ENCODE measurements around the gene CCR2.
A peak's percentile ranks its signal among the peaks of the same experiment; 100 is the strongest.

CCR2 gene

DNA sequence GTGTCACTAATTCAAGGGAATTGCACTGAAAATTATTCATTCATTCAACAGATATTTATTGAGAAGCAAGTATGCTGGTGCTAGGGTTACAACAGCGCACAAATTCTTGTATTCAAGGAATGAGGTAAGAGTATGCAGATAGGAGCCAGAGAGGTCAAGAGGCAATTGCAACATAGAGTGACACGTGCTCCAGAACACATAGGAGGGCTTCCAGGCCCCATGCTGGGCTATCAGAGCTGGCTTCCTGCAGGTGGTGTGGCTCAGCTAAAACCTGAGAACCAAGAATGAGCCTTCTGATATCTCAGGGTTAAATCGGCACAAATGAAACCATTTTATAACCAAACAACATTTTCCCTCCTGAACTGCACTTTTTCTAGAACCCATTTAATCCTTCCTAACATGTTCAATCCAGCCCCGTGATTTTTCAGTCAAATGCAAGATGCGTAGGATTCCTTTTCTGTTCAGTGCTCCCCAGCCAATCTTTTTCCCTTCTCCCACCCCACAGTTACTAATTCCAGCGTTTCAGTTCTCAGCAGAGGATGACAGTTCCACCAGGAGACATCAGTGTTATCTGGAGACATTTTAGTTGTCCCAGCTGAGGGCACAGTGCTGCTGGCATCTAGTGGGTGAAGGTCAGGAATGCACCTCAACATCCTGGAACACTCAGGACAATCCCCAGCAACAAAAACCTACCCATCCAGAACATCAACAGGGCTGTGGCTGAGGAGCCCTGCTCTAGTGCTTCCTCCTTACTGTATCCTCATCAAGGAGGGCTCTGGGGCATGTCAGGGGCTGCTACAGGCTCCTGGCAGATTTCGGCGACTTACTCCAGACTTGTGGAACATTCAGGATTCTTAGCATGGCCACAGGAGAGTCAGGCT lies 39.9 kb downstream of the CCR2 start:
- Histone ChIP-seq H3K27ac (no peak overlapping the region), H3K79me2 (ENCODE audit: insufficient read depth, low read depth) (no peaks in the 10 kb centered on the region), H2AFZ (ENCODE audit: low read depth) (peak overlapping the region; percentile 22; the same call in 1 of the 2 replicates), H3K36me3 (ENCODE audit: insufficient read depth) (no peaks in the 10 kb centered on the region), H3K4me1 (ENCODE audit: low read depth, poor library complexity, severe bottlenecking) (peaks cover 15% of the 10 kb centered on the region), H4K20me1 (ENCODE audit: insufficient read depth) (no peaks in the 10 kb centered on the region), H3K9ac (no peak overlapping the region), H3K27me3 (ENCODE audit: insufficient read depth, low read depth) (no peaks in the 10 kb centered on the region), H3K4me3 (IDR thresholded peaks at IDR 0.05; ENCODE audit: insufficient read depth, low read depth, low read length) (no peak overlapping the region), H3K4me2 (peak overlapping the region; percentile 29; the same call in 1 of the 2 replicates)
- TF ChIP-seq, protein P1, sequence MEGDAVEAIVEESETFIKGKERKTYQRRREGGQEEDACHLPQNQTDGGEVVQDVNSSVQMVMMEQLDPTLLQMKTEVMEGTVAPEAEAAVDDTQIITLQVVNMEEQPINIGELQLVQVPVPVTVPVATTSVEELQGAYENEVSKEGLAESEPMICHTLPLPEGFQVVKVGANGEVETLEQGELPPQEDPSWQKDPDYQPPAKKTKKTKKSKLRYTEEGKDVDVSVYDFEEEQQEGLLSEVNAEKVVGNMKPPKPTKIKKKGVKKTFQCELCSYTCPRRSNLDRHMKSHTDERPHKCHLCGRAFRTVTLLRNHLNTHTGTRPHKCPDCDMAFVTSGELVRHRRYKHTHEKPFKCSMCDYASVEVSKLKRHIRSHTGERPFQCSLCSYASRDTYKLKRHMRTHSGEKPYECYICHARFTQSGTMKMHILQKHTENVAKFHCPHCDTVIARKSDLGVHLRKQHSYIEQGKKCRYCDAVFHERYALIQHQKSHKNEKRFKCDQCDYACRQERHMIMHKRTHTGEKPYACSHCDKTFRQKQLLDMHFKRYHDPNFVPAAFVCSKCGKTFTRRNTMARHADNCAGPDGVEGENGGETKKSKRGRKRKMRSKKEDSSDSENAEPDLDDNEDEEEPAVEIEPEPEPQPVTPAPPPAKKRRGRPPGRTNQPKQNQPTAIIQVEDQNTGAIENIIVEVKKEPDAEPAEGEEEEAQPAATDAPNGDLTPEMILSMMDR (conservative IDR thresholded peaks at IDR 0.05; ENCODE audit: low read depth, low read length) = no peak

DNA sequence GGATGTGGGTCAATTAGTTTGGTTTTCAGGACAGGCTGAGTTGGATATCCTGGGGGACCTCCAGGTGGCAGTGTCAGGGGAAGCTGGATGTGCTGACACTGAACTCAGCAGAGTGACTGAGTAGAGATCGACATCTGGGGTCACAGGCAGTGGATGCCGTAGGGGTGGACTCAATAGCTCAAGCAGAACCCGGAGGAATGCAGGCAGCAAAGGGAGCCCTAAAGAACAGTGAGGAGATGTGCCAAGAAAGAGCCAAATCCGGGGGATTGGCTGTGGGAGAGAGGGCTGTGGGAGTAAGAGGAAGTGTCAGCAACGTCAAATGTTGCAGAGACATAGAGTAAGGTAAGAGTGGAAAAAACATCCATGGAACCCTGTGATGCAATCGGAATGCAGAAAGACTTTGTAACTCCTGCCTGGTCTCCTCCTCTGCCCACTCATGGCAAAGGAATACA lies 41.3 kb downstream of the CCR2 start:
- TF ChIP-seq, protein P1 (conservative IDR thresholded peaks at IDR 0.05; ENCODE audit: low read depth, low read length) = no peak
- Histone ChIP-seq H3K27me3 (ENCODE audit: insufficient read depth, low read depth) (no peaks in the 10 kb centered on the region), H3K79me2 (ENCODE audit: insufficient read depth, low read depth) (no peaks in the 10 kb centered on the region), H3K4me3 (IDR thresholded peaks at IDR 0.05; ENCODE audit: insufficient read depth, low read depth, low read length) (no peak overlapping the region), H3K9ac (no peak overlapping the region), H3K4me2 (no peak overlapping the region), H4K20me1 (ENCODE audit: insufficient read depth) (no peaks in the 10 kb centered on the region), H2AFZ (ENCODE audit: low read depth) (no peak overlapping the region), H3K36me3 (ENCODE audit: insufficient read depth) (no peaks in the 10 kb centered on the region), H3K4me1 (ENCODE audit: low read depth, poor library complexity, severe bottlenecking) (peaks cover 15% of the 10 kb centered on the region), H3K27ac (no peak overlapping the region)

DNA sequence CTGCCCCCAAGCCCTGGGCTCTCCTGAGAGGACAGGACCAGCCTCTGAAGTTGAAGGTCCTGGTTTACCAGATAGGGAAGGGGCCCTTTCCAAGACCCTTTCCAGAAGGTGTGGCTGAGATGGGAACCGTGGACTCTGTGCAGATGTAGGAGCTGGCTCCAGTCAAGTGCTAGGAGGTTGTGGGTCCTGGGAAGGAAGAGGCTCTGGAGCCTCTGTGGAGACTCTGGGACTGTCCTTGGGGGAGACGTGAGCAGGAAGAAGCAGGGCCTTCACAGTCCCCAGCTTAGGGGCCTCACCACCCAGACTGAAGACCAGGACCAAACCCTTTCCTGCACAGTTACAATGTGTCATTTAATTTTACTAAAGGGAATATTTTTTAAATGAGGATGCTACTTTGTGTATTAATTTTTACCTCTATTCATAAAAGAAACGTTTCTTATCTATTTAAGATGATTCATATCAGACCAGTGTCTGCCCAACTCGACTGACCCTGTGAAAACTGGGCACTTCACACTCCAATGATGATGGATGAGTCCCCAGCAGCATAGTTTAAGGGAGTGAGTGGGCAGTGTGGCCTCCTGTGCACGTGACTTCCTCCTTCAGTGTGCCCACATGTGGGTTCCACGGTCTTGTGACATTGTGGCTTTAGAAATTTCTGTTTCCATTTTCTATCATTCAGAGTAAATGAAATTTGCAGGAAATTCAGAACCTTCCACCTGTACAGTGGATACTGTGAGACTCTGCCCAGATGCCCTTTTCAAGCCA lies 42.0 kb downstream of the CCR2 start:
- no peak overlapping the region for H3K27ac ChIP-seq
- no peak overlapping the region for H2AFZ ChIP-seq (ENCODE audit: low read depth)
- H3K4me2 ChIP-seq = no peak overlapping the region

DNA sequence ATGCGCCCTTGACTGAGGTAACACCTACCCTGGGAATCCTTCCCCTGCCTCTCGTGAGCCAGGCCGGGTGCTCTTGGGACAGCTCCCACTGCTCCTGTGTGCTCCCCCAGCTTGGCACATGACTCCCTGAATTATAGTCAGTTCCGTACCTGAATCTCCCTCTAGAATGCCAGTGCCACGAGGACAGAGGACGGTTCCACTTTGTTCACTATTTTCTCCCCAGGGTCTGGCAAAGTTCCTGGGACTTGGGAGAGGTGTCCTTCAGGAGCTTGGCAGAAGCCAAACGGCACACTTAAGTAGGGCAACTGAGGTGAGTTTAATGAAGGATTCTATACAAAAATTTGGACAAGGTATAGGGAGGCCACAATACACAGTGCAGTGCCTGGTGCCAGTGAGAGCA lies 43.2 kb downstream of the CCR2 start:
- no peaks in the 10 kb centered on the region for H3K36me3 ChIP-seq (ENCODE audit: insufficient read depth)
- no peaks in the 10 kb centered on the region for H3K79me2 ChIP-seq (ENCODE audit: insufficient read depth, low read depth)
- no peaks in the 10 kb centered on the region for H3K27me3 ChIP-seq (ENCODE audit: insufficient read depth, low read depth)
- H4K20me1 ChIP-seq (ENCODE audit: insufficient read depth) = no peaks in the 10 kb centered on the region
- H3K4me3 ChIP-seq (IDR thresholded peaks at IDR 0.05; ENCODE audit: insufficient read depth, low read depth, low read length) = no peak overlapping the region
- H3K4me2 ChIP-seq = no peak overlapping the region
- TF ChIP-seq, protein P1 (conservative IDR thresholded peaks at IDR 0.05; ENCODE audit: low read depth, low read length) = no peak
- no peak overlapping the region for H3K27ac ChIP-seq
- no peak overlapping the region for H2AFZ ChIP-seq (ENCODE audit: low read depth)
- no peak overlapping the region for H3K9ac ChIP-seq
- peaks cover 15% of the 10 kb centered on the region for H3K4me1 ChIP-seq (ENCODE audit: low read depth, poor library complexity, severe bottlenecking)

More for the DNA sequence above, 42.0 kb downstream of the CCR2 start:
- TF ChIP-seq, protein P1 (conservative IDR thresholded peaks at IDR 0.05; ENCODE audit: low read depth, low read length) = no peak
- Histone ChIP-seq H4K20me1 (ENCODE audit: insufficient read depth) (no peaks in the 10 kb centered on the region), H3K27me3 (ENCODE audit: insufficient read depth, low read depth) (no peaks in the 10 kb centered on the region), H3K79me2 (ENCODE audit: insufficient read depth, low read depth) (no peaks in the 10 kb centered on the region), H3K4me3 (IDR thresholded peaks at IDR 0.05; ENCODE audit: insufficient read depth, low read depth, low read length) (no peak overlapping the region), H3K4me1 (ENCODE audit: low read depth, poor library complexity, severe bottlenecking) (peaks cover 15% of the 10 kb centered on the region), H3K36me3 (ENCODE audit: insufficient read depth) (no peaks in the 10 kb centered on the region), H3K9ac (no peak overlapping the region)
